Right lobe of liver (tissue), 6 donors: Measurements from ENCODE around the gene CRISPLD2. TPM values are rescaled to one million over a fixed set of nuclear protein-coding genes. Genes with fewer than 3 reads are reported as not detected.

Experiments
- ATAC-seq, 4 donors: fragments of 200-7000 bp; cut with Tn5 transposase; one replicate each; pipeline ENCODE4 v1.9.1; 2020; ENCODE audit warnings: mild to moderate bottlenecking in 4 of 4, moderate library complexity in 4 of 4
- DNase-seq, 3 donors: peaks; one replicate each; pipeline ENCODE4 v3.0.0-alpha.2; 2020
- H3K27ac ChIP-seq, 3 donors: fragments of 200-600 bp; one replicate each; pipeline ENCODE4 v1.8.0; 2022
- H3K27me3 ChIP-seq, 2 donors: fragments of 200-600 bp; one replicate each; pipeline ENCODE4 v1.8.0; 2022
- H3K36me3 ChIP-seq, 4 donors: fragments of 200-600 bp; sonication (generic) in 1 of 4; one replicate each; pipeline versions ENCODE4 v1.5.1 to v1.8.0; 2017 to 2022; ENCODE audit warnings: control low read depth in 1 of 4
- H3K4me1 ChIP-seq, 4 donors: fragments of 200-600 bp; sonication (generic) in 1 of 4; one replicate each; pipeline versions ENCODE4 v1.5.1 to v1.8.0; 2017 to 2022; ENCODE audit warnings: control low read depth in 1 of 4
- H3K4me3 ChIP-seq, 3 donors: fragments of 200-600 bp; one replicate each; pipeline ENCODE4 v1.8.0; 2022
- H3K9me3 ChIP-seq, 4 donors: fragments of 200-600 bp; sonication (generic) in 1 of 4; one replicate each; pipeline versions ENCODE4 v1.5.1 to v1.8.0; 2017 to 2022; ENCODE audit warnings: control low read depth in 1 of 4
- POLR2A ChIP-seq: fragments of 450-650 bp; IDR thresholded peaks from one replicate; pipeline ENCODE4 v1.6.1; 2017; ENCODE audit warnings: antibody characterized with exemption, mild to moderate bottlenecking
- WGBS: methylation state at CpG from one replicate; pipeline ENCODE4 v1.1.6; 2018; ENCODE audit warnings: low coverage, low lambda C conversion rate; ENCODE audit not compliant: insufficient coverage; ENCODE audit errors: missing lambda C conversion rate; 5-methylcytosine and 5-hydroxymethylcytosine counted together
- intact Hi-C, 2 donors: fragments of 100-400 bp; cut with DNase I; formaldehyde crosslinking; loops; one replicate each; pipeline versions ENCODE4 v1.11.2 to v1.14.1; 2022
- total RNA-seq, 6 experiments: library from RNA; depleted of rRNA in 2 of 6; stranded (reverse); fragments of >200 nt in 2 of 6; fragmentation: NEBNext Ultra II Directional in 3 of 6; extraction: Animal tissue kit (Norgen Biotek cat#: 25700) in 3 of 6; gene quantifications; one replicate each; pipeline versions ENCODE4 v1.1.0 to v1.2.4, GENCODE V29; 2016 to 2023
- TF ChIP-seq, protein P1 (sequence below), 4 donors: fragments of 200-600 bp in 3 of 4; fragments of 450-650 bp in 1 of 4; IDR thresholded peaks; one replicate each; pipeline versions ENCODE4 v1.5.1 to v1.8.0; 2016 to 2022; ENCODE audit warnings: antibody characterized with exemption in 4 of 4, mild to moderate bottlenecking in 2 of 4
- donor health status: DM: no; HTN: yes; CAD: no.
- donor health status: DM: no; HTN: no; CAD: no.
- donor health status: DM: no; HTN: no; CAD: no.
- donor health status: DM: no; HTN: yes; CAD: no.
- donor health status: DM: no; HTN: yes; CAD: no.

The CRISPLD2 gene
- total RNA-seq, 6 experiments from 2014 or later, result 2.9 to 14.8 (median 8.9) TPM

- DNase-seq, result no peak
- H3K36me3 ChIP-seq, result no peaks in the 10 kb centered on the region
- ATAC-seq, result peak in 2 of 4 donors; percentile 26 to 42
Observed at GRCh38 chr16:84897911-84898377, 78.2 kb downstream of the CRISPLD2 start.

GRCh38 chr16:84898447-84898846, 78.7 kb downstream of the CRISPLD2 start:
- Histone ChIP-seq H3K27me3 (no peaks in the 10 kb centered on the region), H3K9me3 (no peaks in the 10 kb centered on the region), H3K4me1 (peaks cover 0 to 13% (median 5%) of the 10 kb centered on the region in 4 donors), H3K27ac (no peak overlapping the region), H3K4me3 (no peak overlapping the region), H3K36me3 (no peaks in the 10 kb centered on the region)
- intact Hi-C loops, result no loop called here
- TF ChIP-seq, protein P1, sequence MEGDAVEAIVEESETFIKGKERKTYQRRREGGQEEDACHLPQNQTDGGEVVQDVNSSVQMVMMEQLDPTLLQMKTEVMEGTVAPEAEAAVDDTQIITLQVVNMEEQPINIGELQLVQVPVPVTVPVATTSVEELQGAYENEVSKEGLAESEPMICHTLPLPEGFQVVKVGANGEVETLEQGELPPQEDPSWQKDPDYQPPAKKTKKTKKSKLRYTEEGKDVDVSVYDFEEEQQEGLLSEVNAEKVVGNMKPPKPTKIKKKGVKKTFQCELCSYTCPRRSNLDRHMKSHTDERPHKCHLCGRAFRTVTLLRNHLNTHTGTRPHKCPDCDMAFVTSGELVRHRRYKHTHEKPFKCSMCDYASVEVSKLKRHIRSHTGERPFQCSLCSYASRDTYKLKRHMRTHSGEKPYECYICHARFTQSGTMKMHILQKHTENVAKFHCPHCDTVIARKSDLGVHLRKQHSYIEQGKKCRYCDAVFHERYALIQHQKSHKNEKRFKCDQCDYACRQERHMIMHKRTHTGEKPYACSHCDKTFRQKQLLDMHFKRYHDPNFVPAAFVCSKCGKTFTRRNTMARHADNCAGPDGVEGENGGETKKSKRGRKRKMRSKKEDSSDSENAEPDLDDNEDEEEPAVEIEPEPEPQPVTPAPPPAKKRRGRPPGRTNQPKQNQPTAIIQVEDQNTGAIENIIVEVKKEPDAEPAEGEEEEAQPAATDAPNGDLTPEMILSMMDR (IDR thresholded peaks at IDR 0.05), result no peak
- no peak for TF ChIP-seq POLR2A
- ATAC-seq (peak in 1 of 4 donors; percentile 9), DNase-seq (no peak)
- WGBS, result 60% methylated on average over 2 of the region's 2 CpGs

More at GRCh38 chr16:84897911-84898377, 78.2 kb downstream of the CRISPLD2 start:
- no peaks in the 10 kb centered on the region for H3K27me3 ChIP-seq
- no peak for TF ChIP-seq POLR2A
- TF ChIP-seq, protein P1 (IDR thresholded peaks at IDR 0.05), result no peak
- peaks cover 0 to 13% (median 6%) of the 10 kb centered on the region in 4 donors for H3K4me1 ChIP-seq
- WGBS, result 56% methylated on average over 15 of the region's 15 CpGs
- H3K9me3 ChIP-seq, result no peaks in the 10 kb centered on the region
- no peak overlapping the region for H3K4me3 ChIP-seq
- intact Hi-C loops, result no loop called here
- no peak overlapping the region for H3K27ac ChIP-seq

- Histone ChIP-seq H3K9me3 (no peaks in the 10 kb centered on the region), H3K27me3 (no peaks in the 10 kb centered on the region), H3K36me3 (no peaks in the 10 kb centered on the region), H3K4me1 (peaks cover 0 to 9% (median 2%) of the 10 kb centered on the region in 4 donors), H3K27ac (no peak overlapping the region), H3K4me3 (no peak overlapping the region)
- TF ChIP-seq, protein P1 (IDR thresholded peaks at IDR 0.05), result no peak
- TF ChIP-seq POLR2A, result no peak
- no peak for DNase-seq
- no peak for ATAC-seq
- WGBS, result 91% methylated on average over 3 of the region's 8 CpGs
- intact Hi-C loops, result no loop called here
Observed at GRCh38 chr16:84899414-84899813, 79.6 kb downstream of the CRISPLD2 start.

DNA sequence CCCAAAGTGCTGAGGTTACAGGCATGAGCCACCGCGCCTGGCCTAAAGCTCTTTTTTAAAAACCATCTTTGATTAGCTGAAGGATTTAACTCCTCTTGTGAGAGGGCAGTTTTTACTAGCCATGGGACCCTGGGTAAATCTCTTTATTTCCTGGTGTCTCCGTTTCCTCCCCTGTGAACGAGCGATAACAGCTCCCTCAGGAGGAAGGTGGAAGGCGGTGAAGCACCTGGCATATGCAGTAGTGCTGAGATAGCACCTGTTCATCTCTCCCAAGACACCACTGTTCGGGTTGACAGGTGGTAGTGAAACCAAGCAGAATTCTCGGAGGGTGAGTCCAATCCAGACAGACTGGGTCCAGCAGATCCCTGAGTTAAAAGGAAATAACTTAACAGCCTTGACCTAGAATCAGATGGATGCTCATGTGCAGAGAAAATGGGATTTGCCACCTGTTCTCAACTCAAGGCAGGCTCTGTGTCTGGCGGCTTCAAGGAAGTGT, 86.2 kb downstream of the CRISPLD2 start:
- Histone ChIP-seq H3K36me3 (no peaks in the 10 kb centered on the region), H3K4me3 (no peak overlapping the region), H3K27ac (no peak overlapping the region), H3K9me3 (no peaks in the 10 kb centered on the region), H3K27me3 (no peaks in the 10 kb centered on the region), H3K4me1 (peaks cover 0 to 13% (median 6%) of the 10 kb centered on the region in 4 donors)
- no peak for ATAC-seq
- WGBS, result 89% methylated on average over 7 of the region's 9 CpGs
- no peak for DNase-seq
- TF ChIP-seq, protein P1 (IDR thresholded peaks at IDR 0.05), result no peak
- TF ChIP-seq POLR2A, result no peak
- intact Hi-C loops, result no loop called here
